Gastroesophageal sphincter (tissue), 4 donors: ENCODE data around the gene PCLO. TPM values are rescaled to one million over a fixed set of nuclear protein-coding genes. Genes with fewer than 3 reads are reported as not detected.

Experiments
- ATAC-seq: fragments of 150-250 bp; one replicate; pipeline ENCODE4 v1.9.1; 2016; ENCODE audit warnings: mild to moderate bottlenecking, moderate library complexity
- H3K27ac ChIP-seq, 4 donors: fragments of 200-600 bp; sonication (generic) in 3 of 4; 1 replicate in 3 of 4; 2 replicates in 1 of 4; pipeline ENCODE4 v1.5.1; 2016 to 2019
- H3K27me3 ChIP-seq: fragments of 200-600 bp; sonication (generic); one replicate; pipeline ENCODE4 v1.5.1; 2019
- H3K36me3 ChIP-seq, 2 donors: fragments of 200-600 bp; sonication (generic); one replicate each; pipeline ENCODE4 v1.5.1; 2019; ENCODE audit warnings: control low read depth in 1 of 2
- H3K4me1 ChIP-seq, 3 donors: fragments of 200-600 bp; sonication (generic); 1 replicate in 2 of 3; 2 replicates in 1 of 3; pipeline ENCODE4 v1.5.1; 2016 to 2019; ENCODE audit warnings: control low read depth in 2 of 3
- H3K4me3 ChIP-seq, 2 donors: fragments of 200-600 bp; sonication (generic); one replicate each; pipeline ENCODE4 v1.5.1; 2019; ENCODE audit warnings: mild to moderate bottlenecking in 1 of 2, moderate library complexity in 1 of 2
- H3K9me3 ChIP-seq, 3 donors: fragments of 200-600 bp; sonication (generic); one replicate each; pipeline ENCODE4 v1.5.1; 2017 to 2019; ENCODE audit warnings: control low read depth in 2 of 3
- EP300 ChIP-seq: sonication (generic); formaldehyde crosslinking; IDR thresholded peaks from one replicate; pipeline ENCODE4 v1.6.1; 2017; ENCODE audit warnings: antibody characterized with exemption, mild to moderate bottlenecking
- POLR2A ChIP-seq, 2 donors: fragments of 450-650 bp; IDR thresholded peaks; one replicate each; pipeline ENCODE4 v1.6.1; 2017; ENCODE audit warnings: antibody characterized with exemption in 2 of 2, mild to moderate bottlenecking in 2 of 2, moderate library complexity in 1 of 2
- POLR2AphosphoS5 ChIP-seq: sonication (generic); formaldehyde crosslinking; IDR thresholded peaks from one replicate; pipeline ENCODE4 v1.6.1; 2017; ENCODE audit warnings: antibody characterized with exemption
- WGBS, 2 donors: methylation state at CpG; one replicate each; pipeline ENCODE4 v1.1.5; 2018; ENCODE audit warnings: low coverage in 1 of 2; 5-methylcytosine and 5-hydroxymethylcytosine counted together
- total RNA-seq, 4 donors: library from RNA; depleted of rRNA; stranded (reverse); fragments of >200 nt; gene quantifications; one replicate each; pipeline ENCODE4 v1.1.0, GENCODE V29; 2016
- TF ChIP-seq, protein P1 (sequence below), 4 experiments: fragments of 200-600 bp in 2 of 4; fragments of 450-650 bp in 2 of 4; sonication (generic) in 1 of 4; IDR thresholded peaks; one replicate each; pipeline ENCODE4 v1.5.1; 2017 to 2019; ENCODE audit warnings: antibody characterized with exemption in 4 of 4, mild to moderate bottlenecking in 2 of 4, moderate library complexity in 2 of 4

PCLO gene
- total RNA-seq, 4 donors from 2014 or later: 1.2 to 2.3 (median 1.9) TPM

DNA sequence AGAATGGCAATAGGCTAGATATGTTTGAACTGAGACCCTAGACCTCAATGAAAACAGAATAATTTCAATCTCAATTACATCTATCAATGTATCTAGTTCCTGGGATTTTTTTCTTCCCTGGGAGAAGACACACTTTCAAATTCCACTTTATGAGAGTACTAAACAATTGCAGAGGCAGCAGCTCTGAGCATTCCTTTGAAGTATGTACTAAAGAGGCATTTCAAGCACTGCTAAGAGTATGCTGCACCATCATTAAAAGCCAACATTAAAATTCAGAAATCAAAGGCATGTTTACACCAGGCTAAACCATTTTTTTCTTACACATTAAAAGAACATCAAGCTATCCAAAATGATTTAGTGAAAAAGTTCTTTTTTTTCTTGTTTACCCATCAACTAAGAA, 421.2 kb downstream of the PCLO start:
- TF ChIP-seq, protein P1, sequence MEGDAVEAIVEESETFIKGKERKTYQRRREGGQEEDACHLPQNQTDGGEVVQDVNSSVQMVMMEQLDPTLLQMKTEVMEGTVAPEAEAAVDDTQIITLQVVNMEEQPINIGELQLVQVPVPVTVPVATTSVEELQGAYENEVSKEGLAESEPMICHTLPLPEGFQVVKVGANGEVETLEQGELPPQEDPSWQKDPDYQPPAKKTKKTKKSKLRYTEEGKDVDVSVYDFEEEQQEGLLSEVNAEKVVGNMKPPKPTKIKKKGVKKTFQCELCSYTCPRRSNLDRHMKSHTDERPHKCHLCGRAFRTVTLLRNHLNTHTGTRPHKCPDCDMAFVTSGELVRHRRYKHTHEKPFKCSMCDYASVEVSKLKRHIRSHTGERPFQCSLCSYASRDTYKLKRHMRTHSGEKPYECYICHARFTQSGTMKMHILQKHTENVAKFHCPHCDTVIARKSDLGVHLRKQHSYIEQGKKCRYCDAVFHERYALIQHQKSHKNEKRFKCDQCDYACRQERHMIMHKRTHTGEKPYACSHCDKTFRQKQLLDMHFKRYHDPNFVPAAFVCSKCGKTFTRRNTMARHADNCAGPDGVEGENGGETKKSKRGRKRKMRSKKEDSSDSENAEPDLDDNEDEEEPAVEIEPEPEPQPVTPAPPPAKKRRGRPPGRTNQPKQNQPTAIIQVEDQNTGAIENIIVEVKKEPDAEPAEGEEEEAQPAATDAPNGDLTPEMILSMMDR (IDR thresholded peaks at IDR 0.05): no peak
- Histone ChIP-seq H3K4me3 (no peak overlapping the region), H3K27ac (no peak overlapping the region), H3K27me3 (no peaks in the 10 kb centered on the region), H3K9me3 (no peaks in the 10 kb centered on the region), H3K4me1 (no peaks in the 10 kb centered on the region), H3K36me3 (no peaks in the 10 kb centered on the region)
- no peak for ATAC-seq

DNA sequence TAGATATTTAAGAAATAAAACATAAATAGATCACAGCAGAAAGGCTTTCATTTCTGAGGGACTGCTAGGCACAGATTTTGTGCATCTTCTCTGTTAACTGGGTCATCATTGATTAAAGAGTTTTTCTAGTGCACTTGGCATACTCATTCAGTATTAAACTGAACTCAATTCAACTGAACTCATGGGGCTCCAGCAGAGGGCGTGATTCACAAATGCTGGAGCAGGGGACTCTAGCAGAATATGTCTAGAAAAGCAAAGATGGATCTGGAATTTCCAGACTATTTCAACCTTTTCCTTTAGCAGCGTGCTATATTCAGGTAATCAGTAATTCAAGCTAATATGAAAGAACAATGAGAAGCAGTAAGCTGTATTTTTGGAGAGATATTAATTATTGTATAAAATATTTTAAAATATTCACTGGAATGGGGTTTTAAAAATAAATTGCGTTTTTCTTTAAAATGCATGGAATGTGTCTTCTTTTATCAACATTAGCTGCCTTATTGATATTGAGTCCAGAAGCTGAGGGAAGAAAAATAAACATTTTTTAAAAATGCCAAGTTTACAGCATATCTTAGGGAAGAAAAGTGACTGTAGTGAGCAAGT, 422.3 kb downstream of the PCLO start:
- no peak for TF ChIP-seq EP300
- TF ChIP-seq, protein P1 (IDR thresholded peaks at IDR 0.05): peak in 1 of 4 experiments; percentile 24
- H3K4me3 ChIP-seq: no peak overlapping the region
- H3K4me1 ChIP-seq: no peaks in the 10 kb centered on the region
- no peaks in the 10 kb centered on the region for H3K36me3 ChIP-seq
- no peak for ATAC-seq
- no peaks in the 10 kb centered on the region for H3K9me3 ChIP-seq
- WGBS, 2 donors: 40% methylated on average over 3 of the region's 3 CpGs
- H3K27me3 ChIP-seq: no peaks in the 10 kb centered on the region
- H3K27ac ChIP-seq: no peak overlapping the region

DNA sequence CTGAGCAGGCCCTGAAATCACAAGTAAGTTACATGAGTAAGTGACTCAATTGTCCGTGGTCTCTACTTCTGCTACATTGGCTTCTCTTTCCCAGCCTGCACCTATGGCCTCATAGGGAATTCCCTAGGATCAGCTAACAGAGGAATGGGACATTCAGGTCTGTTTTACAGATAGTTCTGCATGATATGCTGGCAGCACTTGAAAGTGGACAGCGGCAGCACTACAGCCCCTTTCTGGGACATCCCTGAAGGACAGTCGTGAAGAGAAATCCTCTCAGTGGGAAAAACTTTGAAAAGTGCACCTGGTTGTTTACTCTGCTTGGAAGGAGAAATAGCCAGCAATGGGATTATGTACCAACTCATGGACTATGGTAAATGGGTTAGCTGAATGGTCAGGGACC, 426.1 kb downstream of the PCLO start:
- Histone ChIP-seq H3K9me3 (no peaks in the 10 kb centered on the region), H3K36me3 (no peaks in the 10 kb centered on the region), H3K4me1 (no peaks in the 10 kb centered on the region), H3K27me3 (no peaks in the 10 kb centered on the region), H3K4me3 (no peak overlapping the region), H3K27ac (no peak overlapping the region)
- ATAC-seq: no peak
- no peak for TF ChIP-seq EP300
- no peak for TF ChIP-seq POLR2A (IDR thresholded peaks at IDR 0.05)
- WGBS, 2 donors: 89 to 100% methylated on average over 1 to 2 of the region's 3 CpGs

DNA sequence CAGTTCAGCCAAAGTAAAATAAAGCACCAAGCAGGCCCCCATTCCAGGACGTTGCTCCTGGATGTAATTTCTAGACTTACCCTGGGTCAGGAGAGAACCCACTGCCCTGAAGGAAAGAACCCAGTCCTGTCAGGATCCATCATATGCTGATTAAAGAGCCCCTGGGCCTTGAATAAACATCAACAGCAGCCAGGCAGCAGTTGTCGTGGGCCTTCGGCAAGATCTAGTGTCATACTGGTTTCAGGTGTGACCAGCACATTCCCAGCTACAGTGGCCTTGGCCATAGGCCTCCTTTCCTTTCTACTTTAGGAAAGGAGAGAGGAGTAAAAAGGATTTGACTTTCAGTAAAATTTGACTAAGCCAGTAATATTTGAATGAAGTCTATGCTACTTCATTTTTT, 430.0 kb downstream of the PCLO start:
- no peak for TF ChIP-seq EP300
- no peak for TF ChIP-seq POLR2AphosphoS5
- TF ChIP-seq, protein P1 (IDR thresholded peaks at IDR 0.05): no peak
- no peak for TF ChIP-seq POLR2A (IDR thresholded peaks at IDR 0.05)
- Histone ChIP-seq H3K27ac (no peak overlapping the region), H3K4me1 (no peaks in the 10 kb centered on the region), H3K9me3 (no peaks in the 10 kb centered on the region), H3K4me3 (no peak overlapping the region), H3K36me3 (no peaks in the 10 kb centered on the region), H3K27me3 (no peaks in the 10 kb centered on the region)
- no peak for ATAC-seq
- 45 to 66% methylated on average over 2 to 3 of the region's 3 CpGs for WGBS, 2 donors

DNA sequence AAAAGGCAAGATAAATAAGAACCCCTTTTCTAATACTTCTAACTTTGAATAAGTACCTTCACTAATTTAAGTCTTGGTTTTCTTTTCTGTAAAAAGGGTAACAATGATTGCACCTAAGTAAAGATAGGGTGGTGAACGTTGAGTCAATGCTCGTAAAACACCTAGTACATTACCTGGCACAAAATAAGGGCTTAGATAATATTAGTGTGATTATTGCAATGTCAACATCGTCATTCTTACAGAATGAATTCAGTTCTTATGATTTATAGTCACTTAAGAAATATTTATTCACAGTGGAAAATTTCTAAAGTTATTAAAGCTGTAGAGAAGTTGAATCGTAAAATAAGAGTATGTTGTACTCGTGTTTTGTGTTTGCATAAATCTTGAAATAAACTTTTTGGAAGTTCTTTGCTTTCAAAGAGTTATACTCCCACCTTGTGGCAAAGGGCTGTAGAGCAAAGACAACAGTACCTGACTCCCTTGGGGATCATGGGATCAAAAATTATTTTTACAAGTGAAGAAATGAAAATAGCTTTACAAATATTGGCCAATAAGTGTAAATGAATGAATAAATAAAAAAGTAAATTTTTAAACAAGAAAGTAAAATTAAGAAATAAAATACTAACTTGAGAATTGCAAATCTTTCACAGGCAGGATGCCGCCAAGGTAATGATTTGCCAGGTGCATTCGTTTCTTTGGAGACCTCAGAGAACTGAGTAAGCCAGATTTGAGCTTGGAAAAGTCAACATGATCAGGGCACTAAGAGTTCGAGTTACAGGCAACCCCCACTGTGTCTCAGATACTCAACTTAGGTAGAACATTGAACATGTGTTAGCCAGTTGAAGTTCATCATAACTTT, 433.3 kb downstream of the PCLO start:
- H3K36me3 ChIP-seq: no peaks in the 10 kb centered on the region
- H3K4me1 ChIP-seq: no peaks in the 10 kb centered on the region
- ATAC-seq: no peak
- no peak overlapping the region for H3K4me3 ChIP-seq
- H3K27ac ChIP-seq: no peak overlapping the region
- no peaks in the 10 kb centered on the region for H3K27me3 ChIP-seq
- 38 to 40% methylated on average over 8 of the region's 8 CpGs for WGBS, 2 donors
- TF ChIP-seq, protein P1 (IDR thresholded peaks at IDR 0.05): peak in 3 of 4 experiments; percentile 11 to 59 (median 36)
- TF ChIP-seq POLR2AphosphoS5: no peak
- H3K9me3 ChIP-seq: no peaks in the 10 kb centered on the region
